ENCODE data around the gene TNRC6B. TPM values are rescaled to one million over a fixed set of nuclear protein-coding genes. Genes with fewer than 3 reads are reported as not detected.
A peak's percentile ranks its signal among the peaks of the same experiment; 100 is the strongest.

Gene TNRC6B
- polyA plus RNA-seq, 3 donors, result 7.2 to 16.5 (median 11.8) TPM

- Histone ChIP-seq H3K4me1 (ENCODE audit: control insufficient read depth in 1 of 2, insufficient read depth in 2 of 2, low read length in 2 of 2) (no peaks in the 10 kb centered on the region), H3K27me3 (ENCODE audit: control insufficient read depth in 2 of 2, insufficient read depth in 2 of 2, low read length in 2 of 2) (no peaks in the 10 kb centered on the region), H3K27ac (ENCODE audit: low read depth in 1 of 2, low read length in 2 of 2) (peak overlapping the region in 1 of 2 donors; percentile 4), H3K9ac (ENCODE audit: insufficient read depth, low read length, poor library complexity, severe bottlenecking) (no peak overlapping the region), H3K9me3 (replicated peaks in 1 of 2; ENCODE audit: control insufficient read depth in 1 of 2, insufficient read depth in 1 of 2, low read length in 2 of 2) (no peaks in the 10 kb centered on the region), H3K79me2 (ENCODE audit: insufficient read depth, low read length) (peaks cover 100% of the 10 kb centered on the region), H2AFZ (ENCODE audit: insufficient read depth, low read depth, low read length, poor library complexity, severe bottlenecking) (no peak overlapping the region), H3K36me3 (replicated peaks in 1 of 2; ENCODE audit: control insufficient read depth in 1 of 2, insufficient read depth in 2 of 2, low read length in 2 of 2) (peaks cover 6 to 24% of the 10 kb centered on the region in 2 donors), H3K4me2 (replicated peaks; ENCODE audit: extremely low read depth, low read length, poor library complexity, severe bottlenecking) (no peak overlapping the region), H4K20me1 (ENCODE audit: insufficient read depth, low read length) (peaks cover 99% of the 10 kb centered on the region), H3K4me3 (replicated peaks in 1 of 3; ENCODE audit: low read depth in 2 of 3, low read length in 3 of 3) (no peak overlapping the region)
- peaks cover 0 to 3% (median 0%) of the 10 kb centered on the region in 3 donors for H3K27me3 Mint-ChIP-seq (ENCODE audit: low read depth in 3 of 3)
- peaks cover 41% of the 10 kb centered on the region for H3K4me1 Mint-ChIP-seq
- H3K9me3 Mint-ChIP-seq, result no peaks in the 10 kb centered on the region
- peak overlapping the region in 3 of 7 donors; percentile 6 to 50 (median 37) for H3K27ac Mint-ChIP-seq
- intact Hi-C loops (cut with micrococcal nuclease), result no loop called here
- H3K4me3 Mint-ChIP-seq, result no peak overlapping the region
- H3K36me3 Mint-ChIP-seq, result peaks cover 17 to 30% of the 10 kb centered on the region in 2 donors
- no CpG with 5 or more reads among the region's 7 CpGs for WGBS (ENCODE audit: insufficient coverage)
- no peak for DNase-seq
- TF ChIP-seq, protein P1, sequence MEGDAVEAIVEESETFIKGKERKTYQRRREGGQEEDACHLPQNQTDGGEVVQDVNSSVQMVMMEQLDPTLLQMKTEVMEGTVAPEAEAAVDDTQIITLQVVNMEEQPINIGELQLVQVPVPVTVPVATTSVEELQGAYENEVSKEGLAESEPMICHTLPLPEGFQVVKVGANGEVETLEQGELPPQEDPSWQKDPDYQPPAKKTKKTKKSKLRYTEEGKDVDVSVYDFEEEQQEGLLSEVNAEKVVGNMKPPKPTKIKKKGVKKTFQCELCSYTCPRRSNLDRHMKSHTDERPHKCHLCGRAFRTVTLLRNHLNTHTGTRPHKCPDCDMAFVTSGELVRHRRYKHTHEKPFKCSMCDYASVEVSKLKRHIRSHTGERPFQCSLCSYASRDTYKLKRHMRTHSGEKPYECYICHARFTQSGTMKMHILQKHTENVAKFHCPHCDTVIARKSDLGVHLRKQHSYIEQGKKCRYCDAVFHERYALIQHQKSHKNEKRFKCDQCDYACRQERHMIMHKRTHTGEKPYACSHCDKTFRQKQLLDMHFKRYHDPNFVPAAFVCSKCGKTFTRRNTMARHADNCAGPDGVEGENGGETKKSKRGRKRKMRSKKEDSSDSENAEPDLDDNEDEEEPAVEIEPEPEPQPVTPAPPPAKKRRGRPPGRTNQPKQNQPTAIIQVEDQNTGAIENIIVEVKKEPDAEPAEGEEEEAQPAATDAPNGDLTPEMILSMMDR (IDR thresholded peaks at IDR 0.05), result no peak
Measured at GRCh38 chr22:40199852-40200251, 22.1 kb downstream of the TNRC6B start.

DNA sequence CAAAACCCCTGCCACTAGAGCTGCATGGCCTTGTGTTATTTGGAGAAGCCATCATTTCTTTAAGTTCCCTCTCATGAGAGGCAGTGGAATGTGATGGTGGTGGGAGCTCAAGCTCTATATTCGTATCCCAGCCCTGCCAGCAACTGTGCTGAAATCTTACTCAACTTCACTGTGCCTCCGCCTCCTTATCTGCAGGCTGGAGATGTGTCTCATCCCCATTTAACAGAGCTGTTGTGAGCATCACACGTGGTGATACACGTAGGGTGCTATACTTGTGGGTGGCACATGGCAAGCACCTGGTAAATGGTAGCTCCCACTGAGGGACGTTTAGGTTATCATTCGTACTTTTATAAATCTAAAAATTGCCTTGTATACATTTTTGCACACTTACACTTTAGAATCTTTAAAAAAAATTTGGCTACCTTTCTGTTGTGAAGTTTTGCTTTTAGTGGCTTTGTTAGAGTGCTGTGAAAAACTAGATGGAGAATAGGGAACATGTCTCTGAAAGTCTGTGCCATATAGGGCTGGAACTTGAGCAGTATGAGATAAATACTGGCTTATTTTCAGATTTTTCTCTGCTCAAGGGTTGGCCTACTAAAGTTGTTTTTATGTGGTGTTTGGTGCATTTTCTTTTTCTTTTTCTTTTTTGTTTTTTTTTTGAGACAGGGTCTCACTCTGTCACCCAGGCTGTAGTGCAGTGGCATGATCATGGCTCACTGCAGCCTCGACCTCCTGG, 23.2 kb downstream of the TNRC6B start:
- peaks cover 6 to 24% of the 10 kb centered on the region in 2 donors for H3K36me3 ChIP-seq (replicated peaks in 1 of 2; ENCODE audit: control insufficient read depth in 1 of 2, insufficient read depth in 2 of 2, low read length in 2 of 2)
- peaks cover 0 to 3% (median 0%) of the 10 kb centered on the region in 3 donors for H3K27me3 Mint-ChIP-seq (ENCODE audit: low read depth in 3 of 3)
- H3K9me3 Mint-ChIP-seq, result no peaks in the 10 kb centered on the region
- peaks cover 14 to 30% of the 10 kb centered on the region in 2 donors for H3K36me3 Mint-ChIP-seq
- H3K4me2 ChIP-seq (replicated peaks; ENCODE audit: extremely low read depth, low read length, poor library complexity, severe bottlenecking), result no peak overlapping the region
- intact Hi-C loops (cut with micrococcal nuclease), result no loop called here
- H2AFZ ChIP-seq (ENCODE audit: insufficient read depth, low read depth, low read length, poor library complexity, severe bottlenecking), result no peak overlapping the region
- peaks cover 100% of the 10 kb centered on the region for H3K79me2 ChIP-seq (ENCODE audit: insufficient read depth, low read length)
- DNase-seq, result no peak
- no CpG with 5 or more reads among the region's 7 CpGs for WGBS (ENCODE audit: insufficient coverage)
- peaks cover 38% of the 10 kb centered on the region for H3K4me1 Mint-ChIP-seq
- H3K9ac ChIP-seq (ENCODE audit: insufficient read depth, low read length, poor library complexity, severe bottlenecking), result no peak overlapping the region
- H3K9me3 ChIP-seq (replicated peaks in 1 of 2; ENCODE audit: control insufficient read depth in 1 of 2, insufficient read depth in 1 of 2, low read length in 2 of 2), result no peaks in the 10 kb centered on the region
- H4K20me1 ChIP-seq (ENCODE audit: insufficient read depth, low read length), result peaks cover 95% of the 10 kb centered on the region
- H3K4me3 Mint-ChIP-seq, result no peak overlapping the region
- H3K27ac Mint-ChIP-seq, result peak overlapping the region in 2 of 7 donors; percentile 21 to 22
- no peaks in the 10 kb centered on the region for H3K27me3 ChIP-seq (ENCODE audit: control insufficient read depth in 2 of 2, insufficient read depth in 2 of 2, low read length in 2 of 2)
- TF ChIP-seq, protein P1 (IDR thresholded peaks at IDR 0.05), result no peak
- H3K4me3 ChIP-seq (replicated peaks in 1 of 3; ENCODE audit: low read depth in 2 of 3, low read length in 3 of 3), result no peak overlapping the region
- H3K27ac ChIP-seq (ENCODE audit: low read depth in 1 of 2, low read length in 2 of 2), result no peak overlapping the region
- no peaks in the 10 kb centered on the region for H3K4me1 ChIP-seq (ENCODE audit: control insufficient read depth in 1 of 2, insufficient read depth in 2 of 2, low read length in 2 of 2)
